OCI-LY3 (cell line): ENCODE results near the gene PCBP3.

ENCODE experiments used
- EZH2phosphoT487 ChIP-seq: fragments of 200-600 bp; shearing (Covaris generic); IDR thresholded peaks from 2 replicates; pipeline ENCODE4 v1.6.1; 2018; ENCODE audit warnings: antibody characterized with exemption, mixed run types, low read depth
- TF ChIP-seq, protein P1 (sequence below): fragments of 200-600, 300-600 bp; sonication (generic); IDR thresholded peaks from 2 replicates; pipeline ENCODE4 v1.5.1; 2014; ENCODE audit warnings: antibody characterized with exemption, low read length, low read depth

DNA sequence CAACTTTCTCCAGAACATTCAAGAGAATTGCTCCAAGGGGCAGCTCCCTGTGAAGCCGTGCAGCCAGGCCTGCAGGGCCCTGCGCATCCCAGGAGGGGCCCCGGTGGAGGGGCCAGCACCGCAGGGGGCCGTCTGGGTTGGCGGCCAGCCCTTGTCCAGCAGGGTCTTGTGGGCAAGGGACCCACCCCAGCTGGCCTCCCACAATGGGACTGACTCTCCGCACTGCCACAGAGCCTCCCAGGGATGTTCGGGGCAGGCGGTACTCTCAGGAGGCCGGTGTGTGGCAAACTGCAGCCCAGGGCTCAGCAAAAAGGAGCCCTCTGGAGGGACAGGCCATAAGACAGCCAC is 269.9 kb downstream of the PCBP3 start:
- TF ChIP-seq, protein P1, sequence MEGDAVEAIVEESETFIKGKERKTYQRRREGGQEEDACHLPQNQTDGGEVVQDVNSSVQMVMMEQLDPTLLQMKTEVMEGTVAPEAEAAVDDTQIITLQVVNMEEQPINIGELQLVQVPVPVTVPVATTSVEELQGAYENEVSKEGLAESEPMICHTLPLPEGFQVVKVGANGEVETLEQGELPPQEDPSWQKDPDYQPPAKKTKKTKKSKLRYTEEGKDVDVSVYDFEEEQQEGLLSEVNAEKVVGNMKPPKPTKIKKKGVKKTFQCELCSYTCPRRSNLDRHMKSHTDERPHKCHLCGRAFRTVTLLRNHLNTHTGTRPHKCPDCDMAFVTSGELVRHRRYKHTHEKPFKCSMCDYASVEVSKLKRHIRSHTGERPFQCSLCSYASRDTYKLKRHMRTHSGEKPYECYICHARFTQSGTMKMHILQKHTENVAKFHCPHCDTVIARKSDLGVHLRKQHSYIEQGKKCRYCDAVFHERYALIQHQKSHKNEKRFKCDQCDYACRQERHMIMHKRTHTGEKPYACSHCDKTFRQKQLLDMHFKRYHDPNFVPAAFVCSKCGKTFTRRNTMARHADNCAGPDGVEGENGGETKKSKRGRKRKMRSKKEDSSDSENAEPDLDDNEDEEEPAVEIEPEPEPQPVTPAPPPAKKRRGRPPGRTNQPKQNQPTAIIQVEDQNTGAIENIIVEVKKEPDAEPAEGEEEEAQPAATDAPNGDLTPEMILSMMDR: no peak
- TF ChIP-seq EZH2phosphoT487: no peak
